Stimulated activated naive CD8-positive, alpha-beta T cell treated with anti-CD3 and anti-CD28 coated beads, Interleukin-15, amount 100 ng/mL, for 72 hours (primary cell): Measurements from ENCODE around the gene SLAMF6.
"Not testable (repeated sequence)": the region's sequence is repeated elsewhere in the genome, so short reads cannot be mapped to it uniquely, and the experiment has no call there.

Source experiments
- ATAC-seq: fragments of 150-1000 bp; cut with Tn5 transposase; 2 replicates; pipeline ENCODE4 v1.10.0; 2021; ENCODE audit warnings: mild to moderate bottlenecking, moderate library complexity
- DNase-seq, 2 donors: peaks; one replicate each; pipeline ENCODE4 v3.0.0; 2021 to 2022
- H3K27ac Mint-ChIP-seq, 2 donors: one replicate each; pipeline ENCODE4 v1.8.0; 2022; ENCODE audit warnings: mild to moderate bottlenecking in 2 of 2, mixed read lengths in 2 of 2, moderate library complexity in 2 of 2
- H3K27me3 Mint-ChIP-seq: one replicate; pipeline ENCODE4 v1.8.0; 2022; ENCODE audit warnings: mixed read lengths
- H3K4me1 Mint-ChIP-seq: one replicate; pipeline ENCODE4 v1.8.0; 2022; ENCODE audit warnings: mild to moderate bottlenecking, mixed read lengths
- H3K4me3 Mint-ChIP-seq, 2 donors: one replicate each; pipeline ENCODE4 v1.8.0; 2022; ENCODE audit warnings: mild to moderate bottlenecking in 2 of 2, mixed read lengths in 2 of 2, moderate library complexity in 1 of 2
- H3K9me3 Mint-ChIP-seq, 2 donors: one replicate each; pipeline ENCODE4 v1.8.0; 2022; ENCODE audit warnings: mixed read lengths in 2 of 2

SLAMF6 gene

DNA sequence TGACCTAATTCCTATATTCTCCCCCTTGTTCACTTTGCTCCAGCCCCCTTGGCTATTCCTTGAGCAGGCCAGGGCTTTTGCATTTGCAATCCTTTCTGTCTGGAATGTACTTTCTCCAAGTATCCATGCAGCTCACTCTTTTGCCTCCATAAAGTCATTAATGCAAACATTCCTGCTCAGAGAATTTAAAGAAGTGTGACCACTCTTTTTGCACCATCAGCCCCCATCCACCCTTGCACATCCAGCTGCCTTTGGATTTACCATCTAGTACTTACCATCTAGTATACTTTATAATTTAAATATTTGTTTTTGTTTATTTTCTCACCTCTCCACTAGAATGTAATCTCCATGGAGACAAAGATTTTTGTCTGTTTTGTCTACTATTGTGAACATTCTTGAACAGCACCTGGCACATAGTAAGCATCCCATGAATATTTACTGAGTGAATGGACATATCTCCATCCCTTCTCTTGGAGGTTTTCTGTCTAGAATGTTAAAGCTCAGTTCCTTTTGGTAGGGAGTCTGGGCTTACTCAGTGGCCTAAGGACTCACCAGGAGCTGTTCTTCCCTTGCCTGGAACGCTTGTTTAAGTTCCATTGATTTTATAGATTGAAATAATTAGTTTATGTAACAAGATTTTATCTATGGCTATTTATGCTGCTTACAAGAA lies 22.6 kb downstream of the SLAMF6 start:
- H3K27me3 Mint-ChIP-seq = no peaks in the 10 kb centered on the region
- peaks cover 40 to 41% of the 10 kb centered on the region in 2 donors for H3K9me3 Mint-ChIP-seq
- peaks cover 66% of the 10 kb centered on the region for H3K4me1 Mint-ChIP-seq
- no peak for DNase-seq
- no peak overlapping the region for H3K27ac Mint-ChIP-seq
- no peak for ATAC-seq
- H3K4me3 Mint-ChIP-seq = no peak overlapping the region

DNA sequence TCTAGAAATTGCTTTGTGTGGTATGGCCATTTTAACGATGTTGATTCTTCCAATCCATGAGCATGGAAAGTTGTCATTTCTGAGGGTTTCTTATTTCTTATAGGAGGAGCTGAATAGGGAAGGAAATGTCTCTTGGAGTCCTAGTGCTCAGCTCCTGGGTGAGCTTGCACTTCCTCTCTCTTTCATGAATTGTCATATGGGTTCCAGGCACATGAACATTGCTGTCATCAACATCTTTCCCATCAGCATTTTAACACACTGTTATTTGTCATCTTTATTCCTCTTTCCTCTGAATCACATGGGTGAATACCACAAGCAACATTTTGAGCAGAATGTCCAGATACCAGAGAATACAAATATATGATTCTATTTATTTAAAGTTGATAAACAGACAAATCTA lies 23.4 kb downstream of the SLAMF6 start:
- no peak overlapping the region for H3K27ac Mint-ChIP-seq
- no peak for DNase-seq
- no peaks in the 10 kb centered on the region for H3K27me3 Mint-ChIP-seq
- peaks cover 39 to 42% of the 10 kb centered on the region in 2 donors for H3K9me3 Mint-ChIP-seq
- H3K4me3 Mint-ChIP-seq = no peak overlapping the region
- ATAC-seq = no peak
- H3K4me1 Mint-ChIP-seq = peaks cover 65% of the 10 kb centered on the region

DNA sequence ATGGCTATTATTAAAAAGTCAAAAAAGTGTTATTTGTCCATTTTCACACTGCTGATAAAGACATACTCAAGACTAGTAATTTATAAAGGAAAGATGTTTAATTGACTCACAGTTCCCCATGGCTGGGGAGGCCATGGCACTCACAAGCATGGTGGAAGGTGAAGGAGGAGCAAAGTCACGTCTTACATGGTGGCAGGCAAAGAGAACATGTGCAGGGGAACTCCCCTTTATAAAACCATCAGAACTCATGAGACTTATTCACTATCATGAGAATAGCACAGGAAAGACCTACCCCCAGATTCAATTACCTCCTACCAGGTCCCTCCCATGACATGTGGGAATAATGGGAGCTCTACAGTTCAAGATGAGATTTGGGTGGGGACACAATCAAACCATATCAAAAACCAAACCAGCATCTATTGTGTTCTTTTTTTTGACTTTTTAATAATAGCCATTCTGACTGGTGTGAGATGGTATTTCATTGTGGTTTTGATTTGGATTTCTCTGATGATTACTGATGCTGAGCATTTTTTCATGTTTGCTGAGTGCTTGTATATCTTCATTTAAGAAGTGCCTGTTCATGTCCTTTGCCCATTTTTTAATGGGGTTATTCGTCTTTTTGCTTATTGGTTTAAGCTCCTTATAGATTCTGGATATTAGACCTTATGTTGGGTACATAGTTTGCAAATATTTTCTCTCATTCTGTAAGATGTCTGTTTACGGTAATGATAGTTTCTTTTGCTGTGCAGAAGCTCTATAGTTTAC lies 24.6 kb downstream of the SLAMF6 start:
- not testable (repeated sequence) for ATAC-seq, H3K4me3 Mint-ChIP-seq, DNase-seq, H3K27me3 Mint-ChIP-seq, H3K27ac Mint-ChIP-seq
- peaks cover 39 to 46% of the 10 kb centered on the region in 2 donors for H3K9me3 Mint-ChIP-seq
- H3K4me1 Mint-ChIP-seq = peaks cover 58% of the 10 kb centered on the region

DNA sequence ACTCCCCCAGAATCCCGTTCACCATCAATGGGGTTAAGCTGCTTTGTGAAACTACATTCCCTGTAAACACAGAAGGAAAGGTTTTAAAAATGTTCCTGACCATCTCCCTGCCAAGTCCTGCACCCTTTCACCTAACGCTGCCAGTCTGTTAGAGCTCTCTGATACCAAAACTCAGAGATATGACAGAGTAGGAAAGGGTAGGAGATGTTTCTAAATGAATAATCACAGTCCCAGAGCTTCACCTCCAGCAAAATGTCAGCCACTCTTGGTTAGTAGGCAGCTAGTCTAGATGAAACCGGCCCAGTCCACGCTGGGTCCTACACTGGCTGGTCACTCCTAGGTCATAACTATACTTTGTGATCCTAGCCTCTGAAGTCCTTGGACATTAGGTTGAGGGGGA lies 26.7 kb downstream of the SLAMF6 start:
- H3K9me3 Mint-ChIP-seq = peaks cover 21 to 29% of the 10 kb centered on the region in 2 donors
- no peak for DNase-seq
- H3K4me3 Mint-ChIP-seq = no peak overlapping the region
- H3K4me1 Mint-ChIP-seq = peaks cover 38% of the 10 kb centered on the region
- ATAC-seq = peak; percentile 40
- H3K27ac Mint-ChIP-seq = no peak overlapping the region
- H3K27me3 Mint-ChIP-seq = no peaks in the 10 kb centered on the region

DNA sequence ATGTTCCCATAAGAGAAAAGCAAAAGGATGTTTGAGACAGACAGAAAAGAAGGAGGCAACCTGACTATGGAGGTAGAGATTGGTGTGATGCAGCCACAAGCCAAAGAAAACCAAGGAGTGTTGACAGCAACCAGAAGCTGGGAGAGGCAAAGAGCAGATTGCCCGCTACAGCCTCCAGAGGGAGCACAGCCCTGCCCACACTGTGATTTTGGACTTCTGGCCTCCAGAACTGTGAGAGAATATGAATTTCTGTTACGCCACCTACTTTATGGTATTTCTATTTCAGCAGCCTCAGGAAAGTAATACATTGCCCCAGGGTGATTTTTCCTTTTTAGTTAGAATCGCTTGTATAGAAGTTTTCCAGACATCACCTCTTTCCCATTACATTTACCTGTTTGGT lies 28.4 kb downstream of the SLAMF6 start:
- Mint-ChIP-seq H3K9me3 (peaks cover 12 to 21% of the 10 kb centered on the region in 2 donors), H3K27ac (no peak overlapping the region), H3K4me1 (peaks cover 39% of the 10 kb centered on the region), H3K4me3 (no peak overlapping the region), H3K27me3 (no peaks in the 10 kb centered on the region)
- DNase-seq (no peak), ATAC-seq (no peak)

DNA sequence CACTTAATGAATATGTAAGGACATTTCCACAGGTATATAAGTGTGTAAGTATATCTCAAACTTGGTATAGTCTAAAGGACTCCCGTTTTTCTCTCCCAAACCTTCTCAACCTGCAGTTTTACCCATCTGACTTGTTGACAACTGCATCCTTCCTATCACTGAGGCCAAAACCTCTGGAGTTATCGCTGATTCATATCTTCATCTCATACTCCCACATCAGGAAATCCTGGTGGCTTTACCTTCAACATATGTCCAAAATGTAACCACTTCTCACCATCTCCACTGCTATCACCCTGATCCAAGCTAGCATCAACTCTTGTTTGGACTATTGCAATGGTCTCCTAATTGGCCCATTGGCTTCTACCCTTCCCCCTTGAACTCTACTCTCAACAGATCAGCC lies 30.4 kb downstream of the SLAMF6 start:
- no peaks in the 10 kb centered on the region for H3K27me3 Mint-ChIP-seq
- no peak for DNase-seq
- H3K9me3 Mint-ChIP-seq = peaks cover 0 to 5% of the 10 kb centered on the region in 2 donors
- no peak overlapping the region for H3K4me3 Mint-ChIP-seq
- no peak for ATAC-seq
- no peak overlapping the region for H3K27ac Mint-ChIP-seq
- H3K4me1 Mint-ChIP-seq = peaks cover 45% of the 10 kb centered on the region

DNA sequence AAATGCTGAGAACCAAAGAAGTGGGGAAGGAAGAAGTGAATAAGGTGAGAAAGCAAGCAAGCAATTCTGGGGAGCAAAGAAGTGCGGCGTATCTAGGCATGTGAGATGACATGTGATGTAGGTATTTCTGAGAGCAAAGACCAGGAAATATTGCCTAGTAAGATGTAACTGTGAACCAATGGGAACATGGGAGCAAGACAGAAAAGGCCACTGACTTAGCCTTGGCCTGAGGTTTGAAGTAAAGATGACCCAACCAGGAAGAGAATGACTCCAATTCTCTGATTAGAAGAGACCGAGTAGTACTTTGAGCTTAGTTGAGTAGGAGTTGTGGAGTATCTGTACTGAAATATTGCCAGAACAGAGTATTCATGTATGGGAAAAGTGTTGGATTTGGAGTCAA lies 31.1 kb downstream of the SLAMF6 start:
- peaks cover 0 to 5% of the 10 kb centered on the region in 2 donors for H3K9me3 Mint-ChIP-seq
- ATAC-seq = no peak

DNA sequence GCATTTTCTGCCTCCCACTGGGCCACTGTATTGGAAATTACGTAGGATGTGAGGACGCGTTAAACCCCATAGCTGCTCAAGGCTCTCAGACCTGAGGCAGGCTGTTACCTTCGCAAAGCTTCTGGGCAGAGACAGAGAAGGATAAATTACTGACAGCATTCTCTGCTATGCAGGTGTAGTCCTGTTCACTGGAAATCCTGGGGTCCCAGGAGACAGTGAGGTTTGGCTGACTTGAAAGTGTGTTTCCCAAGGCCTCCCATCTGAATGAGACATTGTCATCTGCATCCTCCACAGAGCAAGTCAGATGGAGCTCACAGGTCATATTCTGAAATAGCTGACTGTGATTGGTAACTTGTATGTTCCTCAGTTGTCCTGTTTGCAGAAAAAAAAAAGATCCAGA lies 32.0 kb downstream of the SLAMF6 start:
- Mint-ChIP-seq H3K27me3 (no peaks in the 10 kb centered on the region), H3K27ac (no peak overlapping the region), H3K9me3 (peaks cover 0 to 5% of the 10 kb centered on the region in 2 donors), H3K4me1 (peaks cover 33% of the 10 kb centered on the region), H3K4me3 (no peak overlapping the region)
- DNase-seq = no peak
- ATAC-seq = no peak

More for the DNA sequence above, 31.1 kb downstream of the SLAMF6 start:
- DNase-seq = no peak
- Mint-ChIP-seq H3K4me3 (no peak overlapping the region), H3K27ac (no peak overlapping the region), H3K27me3 (no peaks in the 10 kb centered on the region), H3K4me1 (peaks cover 39% of the 10 kb centered on the region)

DNA sequence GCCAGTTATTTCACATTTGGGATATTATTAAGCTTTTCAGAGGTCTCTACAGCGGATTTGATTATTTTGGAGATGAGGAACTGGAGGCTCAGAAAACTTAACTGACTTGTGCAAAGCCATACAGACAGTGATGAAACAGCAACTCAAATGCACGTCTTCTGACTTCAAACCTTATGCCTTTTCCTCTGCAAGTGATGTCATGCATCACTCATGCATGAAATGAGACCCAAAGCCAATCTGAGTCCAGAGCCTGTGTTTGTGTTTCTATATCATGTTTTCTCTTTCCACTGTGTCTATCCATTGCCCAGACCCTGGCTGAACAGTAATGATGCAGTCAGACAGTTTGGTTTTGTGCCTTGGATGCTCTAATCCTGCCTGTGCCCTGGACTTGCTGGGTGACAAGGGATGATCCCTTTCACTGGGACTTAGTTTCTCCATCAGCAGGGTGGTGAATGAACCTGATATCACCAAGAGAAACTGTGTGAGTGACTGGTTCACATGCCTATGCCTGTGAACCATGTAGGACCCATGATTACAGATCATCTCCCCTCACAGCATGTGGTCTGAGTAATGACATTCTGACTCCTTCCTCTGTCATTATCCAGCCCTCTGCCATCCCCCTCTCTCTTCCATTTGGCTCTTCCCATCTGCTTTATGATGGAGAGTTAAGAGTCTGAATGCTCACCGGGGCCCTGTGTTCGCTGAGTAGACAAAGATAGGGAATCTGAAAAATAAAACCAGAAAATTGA lies 33.4 kb downstream of the SLAMF6 start:
- no peaks in the 10 kb centered on the region for H3K27me3 Mint-ChIP-seq
- no peak overlapping the region for H3K4me3 Mint-ChIP-seq
- DNase-seq = no peak
- peak overlapping the region in 1 of 2 donors; percentile 55 for H3K27ac Mint-ChIP-seq
- ATAC-seq = no peak
- peaks cover 35% of the 10 kb centered on the region for H3K4me1 Mint-ChIP-seq
- H3K9me3 Mint-ChIP-seq = peaks cover 7 to 10% of the 10 kb centered on the region in 2 donors

DNA sequence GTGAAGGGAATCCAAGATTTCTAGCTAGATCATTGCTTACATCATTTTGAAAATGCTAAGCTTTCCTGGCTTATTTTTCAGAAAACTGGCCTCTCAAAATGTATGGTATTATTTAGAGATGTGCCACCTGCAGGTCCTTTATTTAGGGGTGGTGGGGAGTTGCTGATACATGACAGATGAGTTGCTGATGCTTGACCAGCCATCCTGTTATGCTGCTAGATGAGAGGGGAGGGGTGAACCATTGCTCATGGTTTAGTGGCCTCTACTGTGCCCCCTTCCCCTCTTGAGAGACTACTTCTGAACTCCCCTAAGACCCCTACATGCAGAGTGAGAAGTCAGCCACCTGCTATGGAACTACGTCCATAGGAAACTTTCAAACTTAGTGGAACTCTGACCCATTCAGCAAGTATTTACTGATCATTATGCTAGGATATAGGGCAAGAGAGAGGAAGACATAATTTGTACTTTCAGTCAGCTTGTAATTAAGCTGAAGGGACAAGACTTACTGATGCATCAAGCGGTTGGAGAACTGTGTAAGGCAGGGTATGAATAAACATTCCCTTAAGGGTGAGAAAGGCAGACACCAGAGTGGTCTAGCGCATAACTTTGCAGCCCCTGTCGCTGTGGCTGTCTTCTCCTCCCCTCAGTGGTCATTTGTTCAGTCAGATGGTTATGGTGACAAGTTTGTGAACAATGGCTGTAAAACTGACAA lies 34.6 kb downstream of the SLAMF6 start:
- DNase-seq (no peak), ATAC-seq (no peak)
- H3K9me3 Mint-ChIP-seq = peaks cover 6 to 7% of the 10 kb centered on the region in 2 donors
- peaks cover 34% of the 10 kb centered on the region for H3K4me1 Mint-ChIP-seq
- H3K27me3 Mint-ChIP-seq = no peaks in the 10 kb centered on the region
- no peak overlapping the region for H3K27ac Mint-ChIP-seq
- H3K4me3 Mint-ChIP-seq = no peak overlapping the region

DNA sequence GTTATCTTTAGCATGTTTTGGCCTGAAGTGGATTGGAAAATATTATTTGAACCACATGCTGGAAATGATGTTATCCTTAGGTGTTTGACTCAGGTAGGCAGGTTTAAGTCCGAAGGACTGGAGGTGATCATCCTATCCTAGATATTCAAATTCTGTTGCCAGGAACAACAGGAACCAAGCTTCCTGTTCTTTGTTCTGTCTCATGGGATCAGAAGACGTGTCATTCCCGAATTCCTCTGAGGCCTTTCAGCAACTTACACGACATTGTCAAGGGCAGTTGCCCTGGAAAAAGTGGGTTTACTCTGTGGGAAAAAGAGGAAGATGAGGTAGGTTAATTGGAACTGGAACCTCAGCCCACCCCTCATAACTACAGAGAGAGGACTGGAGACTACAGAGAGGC lies 36.6 kb downstream of the SLAMF6 start:
- ATAC-seq (no peak), DNase-seq (no peak)
- peaks cover 19% of the 10 kb centered on the region in 2 donors for H3K9me3 Mint-ChIP-seq
- H3K4me1 Mint-ChIP-seq = peaks cover 46% of the 10 kb centered on the region
- no peak overlapping the region for H3K27ac Mint-ChIP-seq
- no peaks in the 10 kb centered on the region for H3K27me3 Mint-ChIP-seq
- no peak overlapping the region for H3K4me3 Mint-ChIP-seq

DNA sequence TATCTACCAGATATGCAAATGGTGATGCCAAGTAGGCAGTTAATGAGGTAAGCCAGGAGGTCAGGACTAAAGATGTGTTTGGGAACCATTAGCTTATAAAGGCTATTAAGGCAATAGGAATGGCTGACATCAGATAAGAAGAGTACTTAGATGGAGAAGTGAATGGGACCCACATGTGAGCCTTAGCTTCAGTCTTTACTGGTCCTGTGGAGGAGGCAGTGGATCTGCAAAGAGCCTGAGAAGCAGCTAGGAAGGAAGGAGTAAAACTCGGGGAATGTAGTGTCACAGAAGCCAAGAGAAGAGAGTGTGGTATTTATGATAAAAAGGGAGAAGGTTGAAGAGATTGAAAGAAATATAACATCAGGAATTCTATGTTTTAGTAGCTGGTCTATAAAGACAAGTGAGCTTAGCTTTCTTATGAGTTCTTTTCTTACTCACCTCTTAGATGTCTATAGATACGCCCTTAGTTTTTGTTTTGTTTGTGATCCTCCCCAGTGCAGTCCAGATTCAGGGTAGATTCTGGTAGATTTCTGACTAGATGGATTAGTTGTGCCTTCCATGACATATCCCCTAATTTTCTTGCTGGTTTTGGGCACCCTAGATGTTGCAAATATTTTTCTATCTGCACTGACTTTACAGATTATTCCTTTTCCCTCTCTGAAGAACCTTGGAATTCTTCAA lies 39.4 kb downstream of the SLAMF6 start:
- ATAC-seq (peak; percentile 65), DNase-seq (no peak)
- Mint-ChIP-seq H3K9me3 (peaks cover 35 to 40% of the 10 kb centered on the region in 2 donors), H3K27ac (no peak overlapping the region), H3K4me1 (peaks cover 39% of the 10 kb centered on the region), H3K27me3 (no peaks in the 10 kb centered on the region), H3K4me3 (no peak overlapping the region)

DNA sequence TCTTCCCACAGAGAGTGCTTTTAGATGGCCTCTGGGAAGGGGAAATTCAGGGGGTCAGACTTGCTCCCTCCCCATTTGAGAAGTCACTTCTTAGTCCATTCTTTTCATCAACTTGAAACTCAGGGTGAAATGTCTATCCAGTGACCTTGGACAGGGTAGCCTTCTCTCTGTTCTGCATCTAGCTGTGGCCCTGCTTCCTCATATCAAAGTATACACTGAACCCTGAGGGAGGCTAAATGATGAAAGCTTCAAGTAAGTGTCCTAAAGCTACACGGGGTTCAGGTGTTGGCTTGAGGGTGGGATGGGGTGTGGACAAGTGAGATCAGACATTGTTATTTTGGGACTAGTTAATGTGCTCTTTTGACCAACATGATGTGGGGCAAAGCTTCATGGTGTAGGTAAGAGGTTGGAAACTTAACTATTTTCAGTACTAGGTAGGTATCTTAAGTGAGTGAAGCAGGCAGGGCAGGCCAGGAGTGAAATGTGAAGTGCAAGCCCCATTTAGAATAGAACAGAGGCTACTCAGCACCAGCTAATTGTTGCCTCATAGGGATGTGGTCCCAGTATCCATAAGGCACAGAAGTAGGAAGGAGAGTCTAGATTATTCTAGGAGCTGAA lies 41.0 kb downstream of the SLAMF6 start:
- DNase-seq = no peak
- H3K4me3 Mint-ChIP-seq = no peak overlapping the region

DNA sequence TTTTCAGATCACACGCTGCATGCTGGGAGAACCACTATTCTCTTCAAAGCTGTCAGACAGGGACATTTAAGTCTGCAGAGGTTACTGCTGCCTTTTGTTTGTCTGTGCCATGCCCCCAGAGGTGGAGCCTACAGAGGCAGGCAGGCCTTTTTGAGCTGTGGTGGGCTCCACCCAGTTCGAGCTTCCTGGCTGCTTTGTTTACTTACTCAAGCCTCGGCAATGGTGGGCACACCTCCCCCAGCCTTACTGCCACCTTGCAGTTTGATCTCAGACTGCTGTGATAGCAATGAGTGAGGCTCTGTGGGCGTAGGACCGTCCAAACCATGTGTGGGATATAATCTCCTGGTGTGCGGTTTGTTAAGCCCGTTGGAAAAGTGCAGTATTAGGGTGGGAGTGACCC lies 42.3 kb downstream of the SLAMF6 start:
- not testable (repeated sequence) for DNase-seq, H3K27ac Mint-ChIP-seq, ATAC-seq

More for the DNA sequence above, 41.0 kb downstream of the SLAMF6 start:
- Mint-ChIP-seq H3K4me1 (peaks cover 35% of the 10 kb centered on the region), H3K9me3 (peaks cover 40 to 46% of the 10 kb centered on the region in 2 donors), H3K27me3 (no peaks in the 10 kb centered on the region), H3K27ac (no peak overlapping the region)
- peak; percentile 48 for ATAC-seq

More for the DNA sequence above, 42.3 kb downstream of the SLAMF6 start:
- H3K4me3 Mint-ChIP-seq, H3K27me3 Mint-ChIP-seq: not testable (repeated sequence)
- Mint-ChIP-seq H3K4me1 (peaks cover 34% of the 10 kb centered on the region), H3K9me3 (peaks cover 40 to 45% of the 10 kb centered on the region in 2 donors)
